ENCODE measurements around the gene MRPL51. TPM values are rescaled to one million over a fixed set of nuclear protein-coding genes. Genes with fewer than 3 reads are reported as not detected.

The MRPL51 gene
- total and polyA plus RNA-seq, 9 of the 15 experiments (the other 6 are each of a cell fraction or from before 2014, with no cell fraction given): 127 to 727 (median 208) TPM

DNA sequence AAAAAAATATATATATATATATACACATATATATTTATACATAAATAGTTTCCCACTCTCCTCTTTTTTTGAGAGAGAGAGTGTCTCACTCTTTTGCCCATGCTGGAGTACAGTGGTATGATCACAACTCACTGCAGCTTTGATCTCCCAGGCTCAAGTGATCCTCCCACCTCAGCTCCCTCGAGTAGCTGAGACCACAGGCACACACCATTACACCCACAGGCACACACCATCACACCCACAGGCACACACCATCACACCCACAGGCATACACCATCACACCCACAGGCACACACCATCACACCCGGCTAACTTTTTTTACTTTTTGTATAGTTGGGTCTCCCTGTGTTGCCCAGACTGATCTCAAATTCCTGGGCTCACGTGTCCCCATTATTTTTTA is 27.1 kb upstream of the MRPL51 start:
- FAIRE-seq: no peak
- Histone ChIP-seq H2AFZ (ENCODE audit: low read depth, low read length) (no peak overlapping the region), H3K27me3 (ENCODE audit: control insufficient read depth in 2 of 2, insufficient read depth in 2 of 2, low read length in 2 of 2) (no peaks in the 10 kb centered on the region), H3K9me1 (ENCODE audit: control insufficient read depth, insufficient read depth, low read length) (no peaks in the 10 kb centered on the region), H3K4me2 (ENCODE audit: insufficient read depth, low read length) (no peak overlapping the region), H3K9ac (ENCODE audit: insufficient read depth in 1 of 2, low read depth in 2 of 2, low read length in 2 of 2) (no peak overlapping the region), H3K4me1 (replicated peaks in 1 of 2; ENCODE audit: control insufficient read depth in 2 of 2, insufficient read depth in 2 of 2, low read length in 2 of 2) (no peaks in the 10 kb centered on the region), H3K27ac (ENCODE audit: extremely low read depth, low read depth, low read length) (no peak overlapping the region), H4K20me1 (replicated peaks; ENCODE audit: control insufficient read depth, insufficient read depth, low read length) (no peaks in the 10 kb centered on the region), H3K79me2 (ENCODE audit: control insufficient read depth, insufficient read depth, low read length) (no peaks in the 10 kb centered on the region), H3K9me3 (replicated peaks; ENCODE audit: control insufficient read depth, insufficient read depth, low read depth, low read length) (no peaks in the 10 kb centered on the region), H3K4me3 (no peak overlapping the region), H3K36me3 (ENCODE audit: control insufficient read depth, insufficient read depth, low read length) (peaks cover 94% of the 10 kb centered on the region)
- in situ Hi-C loops (cut with MboI): no loop called here
- ChIA-PET POLR2A (interaction anchor here (1.2 kb wide), 1 partner anchor 11 kb away, joined by 3 read pairs; no protein-coding TSS in a partner anchor), CTCF (ENCODE audit: low intra/inter-chr PET ratio) (no interaction called here)
- intact Hi-C loops (cut with micrococcal nuclease): no loop called here
- no peak for TF ChIP-seq ZNF24 (IDR thresholded peaks at IDR 0.05)
- no peak for TF ChIP-seq GATAD2B (IDR thresholded peaks at IDR 0.05; ENCODE audit: borderline replicate concordance)
- no peak for TF ChIP-seq ZNF644 (tag; IDR thresholded peaks at IDR 0.05; ENCODE audit: low read depth)
- TF ChIP-seq OTX1 (CRISPR knock-in tag; IDR thresholded peaks at IDR 0.05): no peak
- TF ChIP-seq ZNF76 (CRISPR knock-in tag; IDR thresholded peaks at IDR 0.05; ENCODE audit: borderline replicate concordance): no peak
- no peak for TF ChIP-seq RBM17 (IDR thresholded peaks at IDR 0.05; ENCODE audit: borderline replicate concordance, low read depth, low read length)
- no peak for TF ChIP-seq ZKSCAN8 (CRISPR knock-in tag; IDR thresholded peaks at IDR 0.05)
- TF ChIP-seq, protein P1, sequence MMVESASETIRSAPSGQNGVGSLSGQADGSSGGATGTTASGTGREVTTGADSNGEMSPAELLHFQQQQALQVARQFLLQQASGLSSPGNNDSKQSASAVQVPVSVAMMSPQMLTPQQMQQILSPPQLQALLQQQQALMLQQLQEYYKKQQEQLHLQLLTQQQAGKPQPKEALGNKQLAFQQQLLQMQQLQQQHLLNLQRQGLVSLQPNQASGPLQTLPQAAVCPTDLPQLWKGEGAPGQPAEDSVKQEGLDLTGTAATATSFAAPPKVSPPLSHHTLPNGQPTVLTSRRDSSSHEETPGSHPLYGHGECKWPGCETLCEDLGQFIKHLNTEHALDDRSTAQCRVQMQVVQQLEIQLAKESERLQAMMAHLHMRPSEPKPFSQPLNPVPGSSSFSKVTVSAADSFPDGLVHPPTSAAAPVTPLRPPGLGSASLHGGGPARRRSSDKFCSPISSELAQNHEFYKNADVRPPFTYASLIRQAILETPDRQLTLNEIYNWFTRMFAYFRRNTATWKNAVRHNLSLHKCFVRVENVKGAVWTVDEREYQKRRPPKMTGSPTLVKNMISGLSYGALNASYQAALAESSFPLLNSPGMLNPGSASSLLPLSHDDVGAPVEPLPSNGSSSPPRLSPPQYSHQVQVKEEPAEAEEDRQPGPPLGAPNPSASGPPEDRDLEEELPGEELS (CRISPR knock-in tag; IDR thresholded peaks at IDR 0.05; ENCODE audit: borderline replicate concordance): no peak
- TF ChIP-seq, protein P2, sequence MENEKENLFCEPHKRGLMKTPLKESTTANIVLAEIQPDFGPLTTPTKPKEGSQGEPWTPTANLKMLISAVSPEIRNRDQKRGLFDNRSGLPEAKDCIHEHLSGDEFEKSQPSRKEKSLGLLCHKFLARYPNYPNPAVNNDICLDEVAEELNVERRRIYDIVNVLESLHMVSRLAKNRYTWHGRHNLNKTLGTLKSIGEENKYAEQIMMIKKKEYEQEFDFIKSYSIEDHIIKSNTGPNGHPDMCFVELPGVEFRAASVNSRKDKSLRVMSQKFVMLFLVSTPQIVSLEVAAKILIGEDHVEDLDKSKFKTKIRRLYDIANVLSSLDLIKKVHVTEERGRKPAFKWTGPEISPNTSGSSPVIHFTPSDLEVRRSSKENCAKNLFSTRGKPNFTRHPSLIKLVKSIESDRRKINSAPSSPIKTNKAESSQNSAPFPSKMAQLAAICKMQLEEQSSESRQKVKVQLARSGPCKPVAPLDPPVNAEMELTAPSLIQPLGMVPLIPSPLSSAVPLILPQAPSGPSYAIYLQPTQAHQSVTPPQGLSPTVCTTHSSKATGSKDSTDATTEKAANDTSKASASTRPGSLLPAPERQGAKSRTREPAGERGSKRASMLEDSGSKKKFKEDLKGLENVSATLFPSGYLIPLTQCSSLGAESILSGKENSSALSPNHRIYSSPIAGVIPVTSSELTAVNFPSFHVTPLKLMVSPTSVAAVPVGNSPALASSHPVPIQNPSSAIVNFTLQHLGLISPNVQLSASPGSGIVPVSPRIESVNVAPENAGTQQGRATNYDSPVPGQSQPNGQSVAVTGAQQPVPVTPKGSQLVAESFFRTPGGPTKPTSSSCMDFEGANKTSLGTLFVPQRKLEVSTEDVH (IDR thresholded peaks at IDR 0.05; ENCODE audit: low read depth, partially characterized antibody): no peak
- no peak for TF ChIP-seq TCFL5 (CRISPR knock-in tag; conservative IDR thresholded peaks at IDR 0.05)
- TF ChIP-seq POLR3A (IDR thresholded peaks at IDR 0.05; ENCODE audit: borderline replicate concordance, extremely low read depth, insufficient read depth, insufficient read length): no peak
- no peak for TF ChIP-seq TBP (optimal IDR thresholded peaks at IDR 0.05; ENCODE audit: low read depth, low read length)
- 86% methylated on average over 3 of the region's 3 CpGs for WGBS (ENCODE audit: insufficient coverage, low coverage, missing lambda C conversion rate)
- no TSS peak for BruUV-seq (replicated peaks)
- no peak for ATAC-seq
- DNase-seq (ENCODE audit: extremely low read depth in 1 of 4, low spot score in 3 of 4): no peak
